Neural progenitor cell (in vitro differentiated cells): Measurements from ENCODE around the gene ZNF446. TPM values are rescaled to one million over a fixed set of nuclear protein-coding genes. Genes with fewer than 3 reads are reported as not detected.

Experiments
- DNase-seq: peaks from one replicate; pipeline ENCODE4 v3.0.0-alpha.2; 2016; ENCODE audit warnings: low spot score
- H2AFZ ChIP-seq: fragments of 200-600 bp; sonication (generic); replicated peaks from 2 replicates; pipeline ENCODE4 v1.6.1; 2016; ENCODE audit warnings: antibody characterized with exemption
- H3F3A ChIP-seq: fragments of 200-600 bp; sonication (generic); 2 replicates; pipeline ENCODE4 v1.6.1; 2016; ENCODE audit warnings: antibody characterized with exemption, low read depth
- H3K27ac ChIP-seq: fragments of 200-600 bp; sonication (generic); 2 replicates; pipeline ENCODE4 v1.5.1; 2016; ENCODE audit warnings: mild to moderate bottlenecking
- H3K27me3 ChIP-seq: fragments of 200-600 bp; sonication (generic); 2 replicates; pipeline ENCODE4 v1.6.1; 2016; ENCODE audit warnings: mild to moderate bottlenecking, moderate library complexity
- H3K36me3 ChIP-seq: fragments of 200-600 bp; sonication (generic); 2 replicates; pipeline ENCODE4 v1.5.1; 2016
- H3K4me1 ChIP-seq: fragments of 200-600 bp; sonication (generic); 2 replicates; pipeline ENCODE4 v1.6.1; 2016; ENCODE audit warnings: mixed run types
- H3K4me2 ChIP-seq: fragments of 200-600 bp; sonication (generic); 2 replicates; pipeline ENCODE4 v1.6.1; 2016
- H3K4me3 ChIP-seq: fragments of 200-600 bp; sonication (generic); 2 replicates; pipeline ENCODE4 v1.5.1; 2016
- H3K79me2 ChIP-seq: fragments of 200-600 bp; sonication (generic); 2 replicates; pipeline ENCODE4 v1.6.1; 2016; ENCODE audit warnings: low read depth
- H3K9ac ChIP-seq: fragments of 200-600 bp; sonication (generic); 2 replicates; pipeline ENCODE4 v1.6.1; 2016
- H3K9me3 ChIP-seq: fragments of 200-600 bp; sonication (generic); 2 replicates; pipeline ENCODE4 v1.5.1; 2016; ENCODE audit warnings: low read depth
- H4K20me1 ChIP-seq: fragments of 200-600 bp; sonication (generic); 2 replicates; pipeline ENCODE4 v1.6.1; 2016; ENCODE audit warnings: low read depth
- H3K27ac Mint-ChIP-seq: 3 replicates; pipeline ENCODE4 v1.8.0; 2021; ENCODE audit warnings: mixed read lengths
- H3K27me3 Mint-ChIP-seq: 2 replicates; pipeline ENCODE4 v1.8.0; 2022; ENCODE audit warnings: low read depth, mild to moderate bottlenecking, inconsistent platforms, moderate library complexity, mixed read lengths; ENCODE audit not compliant: insufficient read depth
- H3K36me3 Mint-ChIP-seq: 3 replicates; pipeline ENCODE4 v1.8.0; 2021; ENCODE audit warnings: mixed read lengths
- H3K4me1 Mint-ChIP-seq: 3 replicates; pipeline ENCODE4 v1.8.0; 2021; ENCODE audit warnings: mixed read lengths
- H3K4me3 Mint-ChIP-seq: 3 replicates; pipeline ENCODE4 v1.8.0; 2021; ENCODE audit warnings: mild to moderate bottlenecking, moderate library complexity, mixed read lengths
- H3K9me3 Mint-ChIP-seq: 3 replicates; pipeline ENCODE4 v1.8.0; 2020; ENCODE audit warnings: mixed read lengths
- EZH2 ChIP-seq: fragments of 200-600 bp; sonication (generic); IDR thresholded peaks from 2 replicates; pipeline ENCODE4 v1.6.1; 2017; ENCODE audit warnings: antibody characterized with exemption, mild to moderate bottlenecking, moderate library complexity
- EZH2phosphoT487 ChIP-seq: fragments of 200-600 bp; sonication (generic); IDR thresholded peaks from 2 replicates; pipeline ENCODE4 v1.6.1; 2017; ENCODE audit warnings: antibody characterized with exemption
- total RNA-seq: library from RNA; depleted of rRNA; stranded (reverse); fragments of >200 nt; gene quantifications from 2 replicates; pipeline ENCODE4 v1.2.3, GENCODE V29; 2015; ENCODE audit warnings: low replicate concordance
- TF ChIP-seq, protein P1 (sequence below): fragments of 200-600 bp; sonication (generic); IDR thresholded peaks from 2 replicates; pipeline ENCODE4 v1.5.1; 2017; ENCODE audit warnings: antibody characterized with exemption, mild to moderate bottlenecking

Gene ZNF446
- total RNA-seq, 1 donor from 2014 or later = 4.4 TPM

DNA sequence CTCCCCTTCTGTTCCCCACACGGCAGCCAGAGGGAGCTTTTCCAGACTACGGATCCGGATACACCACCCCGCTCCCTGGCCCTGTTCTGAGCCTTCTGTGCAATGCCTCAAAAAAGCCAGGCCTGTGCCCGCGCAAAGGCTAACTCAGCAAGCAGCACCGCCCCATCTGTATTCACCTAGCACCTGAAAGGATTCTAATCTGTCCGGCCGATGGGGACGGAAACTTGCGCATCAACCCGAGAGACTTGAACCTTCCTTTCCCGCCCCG, 42.9 kb downstream of the ZNF446 start:
- Histone ChIP-seq H3K27ac (peak overlapping the region; percentile 69), H3K4me3 (peak overlapping the region; percentile 54), H3K79me2 (peaks cover 49% of the 10 kb centered on the region), H3K9me3 (no peaks in the 10 kb centered on the region), H3K4me1 (peaks cover 16% of the 10 kb centered on the region), H2AFZ (peak overlapping the region; percentile 20), H4K20me1 (peaks cover 4% of the 10 kb centered on the region), H3K4me2 (peak overlapping the region; percentile 87), H3K27me3 (no peaks in the 10 kb centered on the region), H3F3A (peaks cover 60% of the 10 kb centered on the region), H3K9ac (peak overlapping the region; percentile 56), H3K36me3 (no peaks in the 10 kb centered on the region)
- DNase-seq = peak; percentile 89
- Mint-ChIP-seq H3K36me3 (peaks cover 13% of the 10 kb centered on the region), H3K27me3 (peaks cover 12% of the 10 kb centered on the region), H3K9me3 (no peaks in the 10 kb centered on the region), H3K4me3 (peak overlapping the region; percentile 94), H3K27ac (peak overlapping the region; percentile 99), H3K4me1 (peaks cover 33% of the 10 kb centered on the region)
- TF ChIP-seq EZH2phosphoT487 = no peak
- TF ChIP-seq, protein P1, sequence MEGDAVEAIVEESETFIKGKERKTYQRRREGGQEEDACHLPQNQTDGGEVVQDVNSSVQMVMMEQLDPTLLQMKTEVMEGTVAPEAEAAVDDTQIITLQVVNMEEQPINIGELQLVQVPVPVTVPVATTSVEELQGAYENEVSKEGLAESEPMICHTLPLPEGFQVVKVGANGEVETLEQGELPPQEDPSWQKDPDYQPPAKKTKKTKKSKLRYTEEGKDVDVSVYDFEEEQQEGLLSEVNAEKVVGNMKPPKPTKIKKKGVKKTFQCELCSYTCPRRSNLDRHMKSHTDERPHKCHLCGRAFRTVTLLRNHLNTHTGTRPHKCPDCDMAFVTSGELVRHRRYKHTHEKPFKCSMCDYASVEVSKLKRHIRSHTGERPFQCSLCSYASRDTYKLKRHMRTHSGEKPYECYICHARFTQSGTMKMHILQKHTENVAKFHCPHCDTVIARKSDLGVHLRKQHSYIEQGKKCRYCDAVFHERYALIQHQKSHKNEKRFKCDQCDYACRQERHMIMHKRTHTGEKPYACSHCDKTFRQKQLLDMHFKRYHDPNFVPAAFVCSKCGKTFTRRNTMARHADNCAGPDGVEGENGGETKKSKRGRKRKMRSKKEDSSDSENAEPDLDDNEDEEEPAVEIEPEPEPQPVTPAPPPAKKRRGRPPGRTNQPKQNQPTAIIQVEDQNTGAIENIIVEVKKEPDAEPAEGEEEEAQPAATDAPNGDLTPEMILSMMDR = peak; percentile 55

- peak within 1 kb of the TSS; percentile 94 for H3K4me3 Mint-ChIP-seq
- no peaks in the 10 kb centered on the region for H3K9me3 Mint-ChIP-seq
These were observed 43.5 kb downstream of the ZNF446 start, which contains the start of gene ZBTB45 for GRCh38 chr19:58519355-58520256. TSS of gene ZBTB45 (minus strand) at chr19:58519810. CDS start at chr19:58517673, 2,137 bp downstream.

DNA sequence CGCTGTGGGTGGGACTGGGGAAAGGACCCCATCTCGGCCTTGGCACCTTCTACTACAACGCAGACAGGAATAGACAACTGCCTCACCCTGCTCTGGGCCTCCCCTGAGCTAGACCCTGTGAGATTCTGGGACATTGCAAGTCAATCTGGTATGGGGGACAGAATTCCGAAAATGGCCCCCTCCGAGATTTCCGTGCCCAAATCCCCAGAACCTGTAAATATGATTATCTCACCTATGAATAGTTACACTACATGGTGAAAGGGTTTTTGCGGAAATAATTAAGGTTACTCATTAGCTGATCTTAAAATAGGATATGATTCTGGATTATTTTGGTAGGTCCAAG, 44.1 kb downstream of the ZNF446 start:
- H3K4me3 Mint-ChIP-seq = peak overlapping the region; percentile 94
- Histone ChIP-seq H3K36me3 (no peaks in the 10 kb centered on the region), H4K20me1 (no peaks in the 10 kb centered on the region), H3F3A (peaks cover 51% of the 10 kb centered on the region), H3K27ac (peak overlapping the region; percentile 69), H3K9me3 (no peaks in the 10 kb centered on the region), H3K4me3 (peak overlapping the region; percentile 54), H3K79me2 (peaks cover 40% of the 10 kb centered on the region), H3K27me3 (no peaks in the 10 kb centered on the region), H3K4me2 (peak overlapping the region; percentile 87), H2AFZ (peak overlapping the region; percentile 20), H3K9ac (peak overlapping the region; percentile 56), H3K4me1 (peaks cover 11% of the 10 kb centered on the region)
- no peaks in the 10 kb centered on the region for H3K9me3 Mint-ChIP-seq
- DNase-seq = no peak
- TF ChIP-seq EZH2phosphoT487 = no peak
- TF ChIP-seq, protein P1 = no peak
- no peak for TF ChIP-seq EZH2
- peaks cover 33% of the 10 kb centered on the region for H3K4me1 Mint-ChIP-seq
- H3K36me3 Mint-ChIP-seq = peaks cover 10% of the 10 kb centered on the region
- peaks cover 12% of the 10 kb centered on the region for H3K27me3 Mint-ChIP-seq
- H3K27ac Mint-ChIP-seq = peak overlapping the region; percentile 99

More at GRCh38 chr19:58519355-58520256, 43.5 kb downstream of the ZNF446 start, which contains the start of gene ZBTB45:
- Histone ChIP-seq H3K36me3 (no peaks in the 10 kb centered on the region), H3F3A (peaks cover 57% of the 10 kb centered on the region), H3K9me3 (no peaks in the 10 kb centered on the region), H4K20me1 (peaks cover 3% of the 10 kb centered on the region), H3K4me1 (peaks cover 11% of the 10 kb centered on the region), H3K27ac (peak within 1 kb of the TSS; percentile 69), H3K79me2 (peaks cover 46% of the 10 kb centered on the region), H3K27me3 (no peaks in the 10 kb centered on the region), H3K4me3 (peak within 1 kb of the TSS; percentile 54), H3K9ac (peak within 1 kb of the TSS; percentile 56), H2AFZ (peak within 1 kb of the TSS; percentile 20), H3K4me2 (peak within 1 kb of the TSS; percentile 87)
- H3K27ac Mint-ChIP-seq = peak within 1 kb of the TSS; percentile 99
- H3K36me3 Mint-ChIP-seq = peaks cover 13% of the 10 kb centered on the region
- TF ChIP-seq EZH2 = peak; percentile 61
- peak; percentile 30 for TF ChIP-seq EZH2phosphoT487
- TF ChIP-seq, protein P1 = peak; percentile 74
- DNase-seq = peak; percentile 95
- H3K4me1 Mint-ChIP-seq = peaks cover 33% of the 10 kb centered on the region
- peaks cover 12% of the 10 kb centered on the region for H3K27me3 Mint-ChIP-seq
